MCF 10A (cell line): ENCODE data around the gene GATA3. TPM values are rescaled to one million over a fixed set of nuclear protein-coding genes. Genes with fewer than 3 reads are reported as not detected.

Source experiments
- BruUV-seq: library from RNA; stranded (reverse); fragments of 400-500 nt; replicated peaks from 2 replicates; lab custom pipeline; 2021; lab: Mats Ljungman, UMichigan
- CTCF ChIA-PET: fragments of 300-600 bp; sonication (Branson Sonifier 250); formaldehyde crosslinking; extraction: SDS; loops from one replicate; lab custom pipeline; 2021; ENCODE audit warnings: antibody characterized with exemption, inconsistent platforms; lab: Yijun Ruan, JAX
- POLR2A ChIA-PET: fragments of 300-600, 350-650 bp; sonication (Branson Sonifier 250); formaldehyde crosslinking; extraction: SDS; loops from one replicate; lab custom pipeline; 2020; ENCODE audit warnings: antibody characterized with exemption, inconsistent platforms; lab: Yijun Ruan, JAX
- DNase-seq: peaks from one replicate; pipeline ENCODE4 v3.0.0-alpha.2; 2018; ENCODE audit not compliant: unreplicated experiment
- H3K27ac Mint-ChIP-seq: one replicate; pipeline ENCODE4 v1.8.0; 2022; ENCODE audit warnings: mild to moderate bottlenecking, low read depth, mixed read lengths; ENCODE audit not compliant: unreplicated experiment
- H3K27me3 Mint-ChIP-seq: one replicate; pipeline ENCODE4 v1.8.0; 2022; ENCODE audit warnings: mixed read lengths; ENCODE audit not compliant: insufficient read depth, unreplicated experiment
- H3K36me3 Mint-ChIP-seq: one replicate; pipeline ENCODE4 v1.8.0; 2022; ENCODE audit warnings: mild to moderate bottlenecking, moderate library complexity, mixed read lengths; ENCODE audit not compliant: insufficient read depth, unreplicated experiment
- H3K4me1 Mint-ChIP-seq: one replicate; pipeline ENCODE4 v1.8.0; 2022; ENCODE audit warnings: mixed read lengths; ENCODE audit not compliant: insufficient read depth, unreplicated experiment
- H3K4me3 Mint-ChIP-seq: one replicate; pipeline ENCODE4 v1.8.0; 2022; ENCODE audit warnings: mild to moderate bottlenecking, moderate library complexity, mixed read lengths; ENCODE audit not compliant: unreplicated experiment
- H3K9me3 Mint-ChIP-seq: one replicate; pipeline ENCODE4 v1.8.0; 2022; ENCODE audit warnings: mixed read lengths; ENCODE audit not compliant: unreplicated experiment
- intact Hi-C: fragments of 100-400 bp; cut with micrococcal nuclease; formaldehyde crosslinking; loops from 2 replicates; pipeline ENCODE4 v1.14.1; 2022
- total RNA-seq: library from RNA; stranded (reverse); gene quantifications from 2 replicates; pipeline ENCODE4 v1.2.3, GENCODE V29; 2022
- TF ChIP-seq, protein P1 (sequence below): fragments of 200-600 bp; IDR thresholded peaks from one replicate; pipeline ENCODE4 v1.8.0; 2022; ENCODE audit warnings: antibody characterized with exemption, mild to moderate bottlenecking; ENCODE audit not compliant: unreplicated experiment

GATA3 gene
- total RNA-seq, 1 experiment from 2014 or later = 13.1 TPM

DNA sequence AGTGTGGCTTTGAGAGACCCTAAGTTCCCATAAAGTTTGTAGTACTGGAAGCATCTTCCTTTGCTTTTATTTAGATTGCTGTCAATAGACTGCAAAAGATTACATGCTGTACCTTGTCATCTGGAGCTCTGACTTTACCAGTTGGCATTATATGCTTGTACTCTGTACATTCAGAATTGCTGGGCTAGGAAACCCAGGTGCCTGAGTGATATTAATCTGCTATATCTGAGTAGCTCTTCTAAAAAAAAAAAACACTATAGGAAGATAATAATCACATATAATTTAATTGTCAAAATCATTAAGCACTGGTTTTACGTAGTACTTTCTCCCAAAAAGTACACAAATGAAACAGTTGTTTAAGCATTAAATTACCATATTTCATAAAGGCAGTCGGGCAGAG lies 12.3 kb downstream of the GATA3 start:
- H3K4me3 Mint-ChIP-seq = no peak overlapping the region
- no TSS peak for BruUV-seq
- peaks cover 41% of the 10 kb centered on the region for H3K4me1 Mint-ChIP-seq
- TF ChIP-seq, protein P1, sequence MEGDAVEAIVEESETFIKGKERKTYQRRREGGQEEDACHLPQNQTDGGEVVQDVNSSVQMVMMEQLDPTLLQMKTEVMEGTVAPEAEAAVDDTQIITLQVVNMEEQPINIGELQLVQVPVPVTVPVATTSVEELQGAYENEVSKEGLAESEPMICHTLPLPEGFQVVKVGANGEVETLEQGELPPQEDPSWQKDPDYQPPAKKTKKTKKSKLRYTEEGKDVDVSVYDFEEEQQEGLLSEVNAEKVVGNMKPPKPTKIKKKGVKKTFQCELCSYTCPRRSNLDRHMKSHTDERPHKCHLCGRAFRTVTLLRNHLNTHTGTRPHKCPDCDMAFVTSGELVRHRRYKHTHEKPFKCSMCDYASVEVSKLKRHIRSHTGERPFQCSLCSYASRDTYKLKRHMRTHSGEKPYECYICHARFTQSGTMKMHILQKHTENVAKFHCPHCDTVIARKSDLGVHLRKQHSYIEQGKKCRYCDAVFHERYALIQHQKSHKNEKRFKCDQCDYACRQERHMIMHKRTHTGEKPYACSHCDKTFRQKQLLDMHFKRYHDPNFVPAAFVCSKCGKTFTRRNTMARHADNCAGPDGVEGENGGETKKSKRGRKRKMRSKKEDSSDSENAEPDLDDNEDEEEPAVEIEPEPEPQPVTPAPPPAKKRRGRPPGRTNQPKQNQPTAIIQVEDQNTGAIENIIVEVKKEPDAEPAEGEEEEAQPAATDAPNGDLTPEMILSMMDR = no peak
- H3K9me3 Mint-ChIP-seq = no peaks in the 10 kb centered on the region
- peak overlapping the region; percentile 81 for H3K27ac Mint-ChIP-seq
- intact Hi-C loops = no loop called here
- DNase-seq = no peak
- no peaks in the 10 kb centered on the region for H3K27me3 Mint-ChIP-seq
- POLR2A ChIA-PET = no interaction called here
- H3K36me3 Mint-ChIP-seq = peaks cover 99% of the 10 kb centered on the region
- CTCF ChIA-PET = interaction anchor here (0.6 kb wide), 2 partner anchors 366 to 654 kb away, joined by 3 to 5 read pairs; no protein-coding TSS in a partner anchor

DNA sequence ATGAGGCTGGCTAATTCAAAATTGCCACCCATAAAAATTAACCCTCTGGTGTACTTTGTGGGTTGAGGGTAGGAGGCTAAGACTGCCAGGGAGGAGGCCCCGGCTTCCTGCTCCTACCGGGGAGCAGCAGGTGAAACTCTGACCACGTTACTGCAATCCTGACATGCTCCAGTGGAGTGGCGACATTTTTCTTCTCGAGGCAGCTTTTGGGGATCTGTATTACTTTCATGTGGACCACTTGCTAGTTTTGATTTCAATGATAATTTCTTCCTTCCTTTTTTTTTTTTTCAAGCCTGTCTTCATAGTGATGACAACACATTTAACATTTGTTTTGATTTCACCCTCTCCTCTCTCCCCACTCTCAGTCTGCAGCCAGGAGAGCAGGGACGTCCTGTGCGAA lies 14.6 kb downstream of the GATA3 start:
- ChIA-PET POLR2A (interaction anchor here (0.7 to 1.1 kb wide), 4 partner anchors 9 to 595 kb away, joined by 3 read pairs; no protein-coding TSS in a partner anchor), CTCF (no interaction called here)
- Mint-ChIP-seq H3K9me3 (no peaks in the 10 kb centered on the region), H3K36me3 (peaks cover 97% of the 10 kb centered on the region), H3K27ac (no peak overlapping the region), H3K27me3 (no peaks in the 10 kb centered on the region), H3K4me3 (no peak overlapping the region), H3K4me1 (peaks cover 40% of the 10 kb centered on the region)
- no TSS peak for BruUV-seq
- intact Hi-C loops = no loop called here
- no peak for DNase-seq
- TF ChIP-seq, protein P1 = no peak

DNA sequence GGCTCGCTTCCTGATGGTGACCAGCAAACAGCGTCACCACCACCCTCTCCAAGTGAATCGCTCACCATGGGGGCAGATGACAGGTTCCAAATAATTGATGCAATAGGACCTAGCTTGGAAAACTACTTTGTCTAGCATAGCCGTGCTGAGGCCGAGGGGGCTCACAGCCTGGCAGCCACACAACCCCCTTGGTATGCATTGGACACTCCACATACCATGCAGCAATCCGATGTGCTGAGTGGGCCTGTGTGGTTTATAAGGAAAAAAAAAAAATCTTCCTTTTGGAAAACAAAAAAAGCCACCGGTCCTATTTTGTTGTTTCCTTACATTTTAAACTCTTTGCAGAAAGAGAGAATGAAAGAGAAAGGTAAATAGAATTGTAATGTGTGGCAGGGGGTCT lies 15.1 kb downstream of the GATA3 start:
- intact Hi-C loops = no loop called here
- ChIA-PET POLR2A (interaction anchor here (0.6 to 1.5 kb wide), 7 partner anchors 8 to 595 kb away, joined by 3 to 17 read pairs (median 4); no protein-coding TSS in a partner anchor), CTCF (interaction anchor here (0.6 to 2.9 kb wide), 2 partner anchors 10 to 1090 kb away, joined by 3 to 10 read pairs; no protein-coding TSS in a partner anchor)
- H3K4me3 Mint-ChIP-seq = no peak overlapping the region
- peak overlapping the region; percentile 75 for H3K27ac Mint-ChIP-seq
- DNase-seq = no peak
- peaks cover 96% of the 10 kb centered on the region for H3K36me3 Mint-ChIP-seq
- no peaks in the 10 kb centered on the region for H3K27me3 Mint-ChIP-seq
- H3K9me3 Mint-ChIP-seq = no peaks in the 10 kb centered on the region
- TF ChIP-seq, protein P1 = no peak
- no TSS peak for BruUV-seq
- H3K4me1 Mint-ChIP-seq = peaks cover 35% of the 10 kb centered on the region

DNA sequence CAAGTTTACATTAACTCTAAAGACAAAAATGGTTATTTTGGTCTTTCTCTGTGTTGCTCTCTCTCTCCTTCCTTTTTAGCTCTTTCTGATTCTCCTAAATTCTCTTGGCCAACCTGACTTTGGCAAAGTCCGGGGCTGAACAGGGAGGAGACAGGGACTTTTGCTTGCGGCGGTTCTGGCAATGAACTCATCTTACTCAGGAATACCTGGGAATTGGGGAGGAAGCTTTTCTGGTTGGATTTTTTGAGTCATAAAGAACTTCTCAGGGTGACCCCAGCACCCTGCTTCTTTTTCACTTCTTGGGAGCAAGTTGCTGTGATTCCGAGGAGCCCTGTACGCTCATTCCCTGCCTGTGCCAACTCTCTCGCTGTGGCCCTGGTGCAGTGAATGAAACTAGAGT lies 16.0 kb downstream of the GATA3 start:
- Mint-ChIP-seq H3K27me3 (no peaks in the 10 kb centered on the region), H3K4me1 (peaks cover 34% of the 10 kb centered on the region), H3K36me3 (peaks cover 92% of the 10 kb centered on the region), H3K27ac (peak overlapping the region; percentile 75), H3K4me3 (peak overlapping the region; percentile 44), H3K9me3 (no peaks in the 10 kb centered on the region)
- BruUV-seq = no TSS peak
- TF ChIP-seq, protein P1 = no peak
- CTCF ChIA-PET = interaction anchor here (0.7 to 2.9 kb wide), 6 partner anchors 10 to 968 kb away, joined by 3 to 10 read pairs (median 3); no protein-coding TSS in a partner anchor
- POLR2A ChIA-PET = interaction anchor here (0.5 to 2.0 kb wide), 11 partner anchors 9 to 919 kb away, joined by 3 to 17 read pairs (median 4); partner anchors contain the start of gene TAF3
- intact Hi-C loops = no loop called here
- peak; percentile 80 for DNase-seq
